Adrenal gland (tissue), 5 donors: ENCODE results near the gene TRAPPC3.

Source experiments
- CTCF ChIP-seq, 6 experiments: fragments of 450-650 bp in 4 of 6; fragments of 200-600 bp in 2 of 6; sonication (generic) in 1 of 6; IDR thresholded peaks; 1 replicate in 5 of 6; 2 replicates in 1 of 6; pipeline versions ENCODE4 v1.5.1 to v1.8.0; 2016 to 2021; ENCODE audit warnings: antibody characterized with exemption in 6 of 6, mild to moderate bottlenecking in 2 of 6, moderate library complexity in 1 of 6
- POLR2A ChIP-seq, 2 donors: fragments of 450-650 bp; IDR thresholded peaks; one replicate each; pipeline ENCODE4 v1.6.1; 2017; ENCODE audit warnings: antibody characterized with exemption in 2 of 2, mild to moderate bottlenecking in 2 of 2, moderate library complexity in 1 of 2
- donor health status: DM: no; HTN: no; CAD: no.

GRCh38 chr1:36115931-36116330 lies 33.4 kb downstream of the TRAPPC3 start:
- TF ChIP-seq CTCF (IDR thresholded peaks at IDR 0.05) (no peak), POLR2A (IDR thresholded peaks at IDR 0.05) (no peak)
